Mesenchymal stem cell (in vitro differentiated cells and primary cell): ENCODE data around the gene PIGT.

Experiments
- DNase-seq: peaks from one replicate; pipeline ENCODE4 v3.0.0-alpha.2; 2013
- H2AFZ ChIP-seq: one replicate; pipeline ENCODE4 v1.6.1; 2013; ENCODE audit warnings: low read depth, mild to moderate bottlenecking, control low read depth, inconsistent platforms, low read length, moderate library complexity
- H2AK5ac ChIP-seq: 2 replicates; pipeline ENCODE4 v1.6.1; 2013; ENCODE audit warnings: low read length, moderate library complexity, mild to moderate bottlenecking, inconsistent platforms; ENCODE audit not compliant: severe bottlenecking
- H2BK120ac ChIP-seq: one replicate; pipeline ENCODE4 v1.6.1; 2013; ENCODE audit warnings: low read depth, mild to moderate bottlenecking, inconsistent platforms, low read length, moderate library complexity
- H2BK12ac ChIP-seq, 2 experiments: one replicate each; pipeline ENCODE4 v1.6.1; 2013; ENCODE audit warnings: inconsistent platforms in 2 of 2, low read length in 2 of 2, mild to moderate bottlenecking in 2 of 2, moderate library complexity in 2 of 2, control low read depth in 1 of 2
- H2BK15ac ChIP-seq: one replicate; pipeline ENCODE4 v1.6.1; 2013; ENCODE audit warnings: mild to moderate bottlenecking, low read depth, inconsistent platforms; ENCODE audit not compliant: poor library complexity, severe bottlenecking
- H2BK5ac ChIP-seq: 2 replicates; pipeline ENCODE4 v1.6.1; 2013; ENCODE audit warnings: low read depth, mild to moderate bottlenecking, low read length, control low read depth, inconsistent platforms; ENCODE audit not compliant: poor library complexity, severe bottlenecking
- H3K14ac ChIP-seq, 2 experiments: one replicate each; pipeline ENCODE4 v1.6.1; 2013; ENCODE audit warnings: inconsistent platforms in 2 of 2, low read length in 2 of 2, control low read depth in 1 of 2, mild to moderate bottlenecking in 1 of 2, moderate library complexity in 1 of 2
- H3K18ac ChIP-seq, 2 experiments: one replicate each; pipeline ENCODE4 v1.6.1; 2013; ENCODE audit warnings: inconsistent platforms in 2 of 2, low read length in 2 of 2, control low read depth in 1 of 2, low read depth in 1 of 2, mild to moderate bottlenecking in 1 of 2
- H3K23ac ChIP-seq, 2 experiments: one replicate each; pipeline ENCODE4 v1.6.1; 2013; ENCODE audit warnings: inconsistent platforms in 2 of 2, low read length in 2 of 2, mild to moderate bottlenecking in 2 of 2, moderate library complexity in 2 of 2, control low read depth in 1 of 2
- H3K27ac ChIP-seq: 2 replicates; pipeline ENCODE4 v1.5.1; 2013; ENCODE audit warnings: mild to moderate bottlenecking, moderate library complexity, low read length, control low read depth, inconsistent platforms; ENCODE audit not compliant: poor library complexity, severe bottlenecking
- H3K27me3 ChIP-seq, 2 experiments: 2 replicates each; pipeline versions ENCODE4 v1.6.1 to v1.7.0; 2013; ENCODE audit warnings: low read length in 2 of 2, mild to moderate bottlenecking in 2 of 2, moderate library complexity in 2 of 2, control low read depth in 1 of 2, inconsistent platforms in 1 of 2; ENCODE audit not compliant: control insufficient read depth in 1 of 2, insufficient read depth in 1 of 2
- H3K36me3 ChIP-seq, 2 experiments: 2 replicates each; pipeline versions ENCODE4 v1.6.1 to v1.7.0; 2013; ENCODE audit warnings: low read length in 2 of 2, control low read depth in 1 of 2, inconsistent platforms in 1 of 2, low read depth in 1 of 2, mild to moderate bottlenecking in 1 of 2; ENCODE audit not compliant: insufficient read depth in 2 of 2, control insufficient read depth in 1 of 2
- H3K4ac ChIP-seq, 2 experiments: one replicate each; pipeline ENCODE4 v1.6.1; 2013; ENCODE audit warnings: inconsistent platforms in 2 of 2, low read length in 2 of 2, mild to moderate bottlenecking in 2 of 2, moderate library complexity in 2 of 2, control low read depth in 1 of 2, low read depth in 1 of 2
- H3K4me1 ChIP-seq: 2 replicates; pipeline ENCODE4 v1.6.1; 2013; ENCODE audit warnings: low read depth, low read length, control low read depth; ENCODE audit not compliant: control insufficient read depth, insufficient read depth
- H3K4me2 ChIP-seq: 2 replicates; pipeline ENCODE4 v1.6.1; 2013; ENCODE audit warnings: low read length, mild to moderate bottlenecking, inconsistent platforms; ENCODE audit not compliant: poor library complexity, severe bottlenecking
- H3K4me3 ChIP-seq, 2 experiments: 2 replicates each; pipeline versions ENCODE4 v1.5.1 to v1.7.0; 2013; ENCODE audit warnings: low read length in 2 of 2, mild to moderate bottlenecking in 2 of 2, control low read depth in 1 of 2, low read depth in 1 of 2; ENCODE audit not compliant: insufficient read depth in 1 of 2
- H3K79me1 ChIP-seq: replicated peaks from 2 replicates; pipeline ENCODE4 v1.6.1; 2013; ENCODE audit warnings: mild to moderate bottlenecking, control low read depth, low read length, inconsistent platforms; ENCODE audit not compliant: poor library complexity, severe bottlenecking
- H3K9ac ChIP-seq: 2 replicates; pipeline ENCODE4 v1.7.0; 2013; ENCODE audit warnings: mild to moderate bottlenecking, low read length, moderate library complexity
- H3K9me3 ChIP-seq: 2 replicates; pipeline ENCODE4 v1.7.0; 2013; ENCODE audit warnings: mild to moderate bottlenecking, low read length; ENCODE audit not compliant: control insufficient read depth
- H4K8ac ChIP-seq: one replicate; pipeline ENCODE4 v1.6.1; 2013; ENCODE audit warnings: inconsistent platforms, mild to moderate bottlenecking, low read length, moderate library complexity
- H4K91ac ChIP-seq: one replicate; pipeline ENCODE4 v1.6.1; 2013; ENCODE audit warnings: mild to moderate bottlenecking, low read length, inconsistent platforms
- WGBS: methylation state at CpG from one replicate; pipeline ENCODE4 v1.1.7; 2013; ENCODE audit warnings: mixed read lengths; 5-methylcytosine and 5-hydroxymethylcytosine counted together

The PIGT gene

DNA sequence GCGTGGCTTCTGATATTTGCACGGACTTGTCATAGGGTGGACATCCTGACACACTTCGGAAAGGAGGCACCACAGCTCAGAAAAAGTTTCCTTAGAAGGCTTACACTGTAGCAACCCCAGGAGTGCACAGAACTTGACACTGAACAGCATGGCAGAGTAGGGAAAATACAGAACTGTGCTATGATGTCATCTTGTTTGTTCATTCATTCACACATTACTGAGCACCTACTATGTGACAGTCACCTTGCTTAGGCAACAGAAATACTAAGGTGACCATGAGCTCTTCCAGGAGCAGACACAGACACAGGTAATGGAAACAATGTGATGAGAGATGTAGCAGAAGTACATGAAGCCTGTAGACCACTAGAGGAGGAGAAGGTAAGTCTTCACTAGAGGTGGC lies 2.5 kb upstream of the PIGT start:
- WGBS: 76% methylated on average over 3 of the region's 3 CpGs
- no peak overlapping the region for H3K4me2 ChIP-seq
- no peaks in the 10 kb centered on the region for H3K9me3 ChIP-seq
- no peaks in the 10 kb centered on the region for H3K27me3 ChIP-seq
- H3K36me3 ChIP-seq: peaks cover 14% of the 10 kb centered on the region in 2 experiments
- no peak overlapping the region for H4K8ac ChIP-seq
- no peak overlapping the region for H3K23ac ChIP-seq
- no peak overlapping the region for H3K4me3 ChIP-seq
- no peak overlapping the region for H3K27ac ChIP-seq
- no peak overlapping the region for H3K9ac ChIP-seq
- no peak overlapping the region for H2BK120ac ChIP-seq
- no peak overlapping the region for H2BK5ac ChIP-seq
- H3K14ac ChIP-seq: no peak overlapping the region
- peaks cover 5% of the 10 kb centered on the region for H3K4me1 ChIP-seq
- H3K4ac ChIP-seq: no peak overlapping the region
- no peak for DNase-seq
- H2BK12ac ChIP-seq: no peak overlapping the region
- H3K79me1 ChIP-seq: peaks cover 11% of the 10 kb centered on the region
- H2AFZ ChIP-seq: no peak overlapping the region
- H3K18ac ChIP-seq: no peak overlapping the region
- H2BK15ac ChIP-seq: no peak overlapping the region
- no peak overlapping the region for H4K91ac ChIP-seq
- no peak overlapping the region for H2AK5ac ChIP-seq

GRCh38 chr20:45416917-45417316 lies 976 bp downstream of the PIGT start:
- Histone ChIP-seq H3K27me3 (no peaks in the 10 kb centered on the region), H3K4ac (no peak overlapping the region), H3K14ac (no peak overlapping the region), H2BK120ac (no peak overlapping the region), H3K23ac (no peak overlapping the region), H3K18ac (no peak overlapping the region), H3K27ac (no peak overlapping the region), H2AFZ (no peak overlapping the region), H2BK12ac (no peak overlapping the region), H3K9ac (peak overlapping the region; percentile 97), H4K8ac (no peak overlapping the region), H3K4me3 (peak overlapping the region in 1 of 2 experiments; percentile 94), H3K4me1 (peaks cover 13% of the 10 kb centered on the region), H2BK15ac (no peak overlapping the region), H4K91ac (no peak overlapping the region), H3K79me1 (peaks cover 21% of the 10 kb centered on the region), H3K36me3 (peaks cover 20 to 29% of the 10 kb centered on the region in 2 experiments), H2AK5ac (no peak overlapping the region), H3K9me3 (no peaks in the 10 kb centered on the region), H3K4me2 (peak overlapping the region; percentile 94), H2BK5ac (no peak overlapping the region)
- WGBS: 95% methylated on average over 2 of the region's 2 CpGs
- no peak for DNase-seq

DNA sequence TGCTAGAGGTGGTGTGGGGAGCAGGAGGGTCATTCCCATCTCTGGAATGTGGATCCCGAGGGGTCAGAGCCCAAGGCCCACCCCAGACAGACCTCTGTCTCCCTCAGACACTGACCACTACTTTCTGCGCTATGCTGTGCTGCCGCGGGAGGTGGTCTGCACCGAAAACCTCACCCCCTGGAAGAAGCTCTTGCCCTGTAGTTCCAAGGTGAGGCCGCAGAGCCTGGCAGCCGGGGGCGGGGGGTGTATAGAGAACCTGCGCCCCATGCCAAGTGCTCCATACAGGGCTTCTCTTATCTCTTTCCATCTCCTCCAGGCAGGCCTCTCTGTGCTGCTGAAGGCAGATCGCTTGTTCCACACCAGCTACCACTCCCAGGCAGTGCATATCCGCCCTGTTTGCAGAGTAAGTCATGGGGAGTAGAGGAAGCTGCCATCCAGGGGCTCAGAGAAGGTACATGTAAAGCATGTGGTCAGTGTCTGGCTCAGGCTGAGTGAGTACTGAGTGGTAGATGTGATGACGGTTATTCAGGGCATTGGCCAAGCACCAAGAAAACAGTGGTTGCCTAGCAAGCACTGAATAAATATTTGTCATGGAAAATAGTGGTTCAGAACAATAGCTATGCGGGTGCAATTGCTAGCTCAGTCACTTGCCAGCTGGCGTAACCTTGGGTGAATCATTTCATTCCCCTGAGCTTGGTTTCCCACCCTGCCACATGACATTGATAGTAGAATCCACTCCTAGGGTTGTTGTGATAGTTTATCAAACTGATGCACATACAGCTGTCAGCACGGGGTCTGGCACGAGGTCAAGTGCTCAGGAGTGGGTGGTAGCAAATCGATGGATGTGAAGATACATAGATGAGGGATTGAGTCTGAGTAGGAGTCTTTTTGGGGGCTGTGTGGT lies 3.5 kb downstream of the PIGT start:
- H2AK5ac ChIP-seq: no peak overlapping the region
- peaks cover 21% of the 10 kb centered on the region for H3K79me1 ChIP-seq
- no peak overlapping the region for H3K4me2 ChIP-seq
- H3K4ac ChIP-seq: no peak overlapping the region
- no peak overlapping the region for H3K23ac ChIP-seq
- H4K91ac ChIP-seq: no peak overlapping the region
- no peaks in the 10 kb centered on the region for H3K9me3 ChIP-seq
- H4K8ac ChIP-seq: no peak overlapping the region
- H2BK120ac ChIP-seq: no peak overlapping the region
- no peak overlapping the region for H2BK12ac ChIP-seq
- no peak overlapping the region for H2AFZ ChIP-seq
- H3K27ac ChIP-seq: no peak overlapping the region
- H2BK15ac ChIP-seq: no peak overlapping the region
- no peaks in the 10 kb centered on the region for H3K27me3 ChIP-seq
- H3K9ac ChIP-seq: peak overlapping the region; percentile 97
- H3K4me3 ChIP-seq: peak overlapping the region in 1 of 2 experiments; percentile 42
- no peak overlapping the region for H3K18ac ChIP-seq
- peaks cover 13% of the 10 kb centered on the region for H3K4me1 ChIP-seq
- WGBS: 94% methylated on average over 17 of the region's 17 CpGs
- peaks cover 42 to 44% of the 10 kb centered on the region in 2 experiments for H3K36me3 ChIP-seq
- no peak overlapping the region for H3K14ac ChIP-seq
- DNase-seq: peak; percentile 49
- no peak overlapping the region for H2BK5ac ChIP-seq

DNA sequence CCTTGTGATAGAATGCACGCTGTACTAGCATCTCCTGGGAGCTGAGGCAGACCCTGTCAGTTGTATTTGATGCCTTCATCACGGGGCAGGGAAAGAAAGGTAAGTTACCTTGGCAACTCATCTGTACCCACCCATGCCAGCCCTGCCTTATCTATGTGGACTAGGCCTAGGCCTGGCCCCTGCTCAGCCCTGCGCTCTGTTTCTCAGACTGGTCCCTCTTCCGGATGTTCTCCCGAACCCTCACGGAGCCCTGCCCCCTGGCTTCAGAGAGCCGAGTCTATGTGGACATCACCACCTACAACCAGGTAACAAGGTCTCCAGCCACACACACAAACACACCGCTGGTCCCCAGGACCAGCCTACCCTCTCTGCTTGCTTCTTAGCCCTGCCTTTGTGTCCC lies 4.2 kb downstream of the PIGT start:
- peak overlapping the region; percentile 78 for H3K9ac ChIP-seq
- H3K4ac ChIP-seq: no peak overlapping the region
- no peak overlapping the region for H2AFZ ChIP-seq
- no peaks in the 10 kb centered on the region for H3K27me3 ChIP-seq
- DNase-seq: no peak
- H2BK120ac ChIP-seq: no peak overlapping the region
- no peak overlapping the region for H4K8ac ChIP-seq
- H3K4me1 ChIP-seq: peaks cover 13% of the 10 kb centered on the region
- H3K36me3 ChIP-seq: peaks cover 45 to 47% of the 10 kb centered on the region in 2 experiments
- H3K18ac ChIP-seq: no peak overlapping the region
- no peak overlapping the region for H2AK5ac ChIP-seq
- no peaks in the 10 kb centered on the region for H3K9me3 ChIP-seq
- H2BK15ac ChIP-seq: no peak overlapping the region
- H3K4me3 ChIP-seq: peak overlapping the region in 1 of 2 experiments; percentile 31
- H3K27ac ChIP-seq: no peak overlapping the region
- no peak overlapping the region for H2BK5ac ChIP-seq
- 97% methylated on average over 8 of the region's 8 CpGs for WGBS
- H3K4me2 ChIP-seq: no peak overlapping the region
- H3K23ac ChIP-seq: no peak overlapping the region
- no peak overlapping the region for H3K14ac ChIP-seq
- peaks cover 21% of the 10 kb centered on the region for H3K79me1 ChIP-seq
- no peak overlapping the region for H2BK12ac ChIP-seq
- H4K91ac ChIP-seq: no peak overlapping the region
